HG03280 (cell line): ENCODE results near the gene NIPAL3.
A peak's percentile ranks its signal among the peaks of the same experiment; 100 is the strongest.

Experiments used
- ATAC-seq: cut with Tn5 transposase; IDR thresholded peaks from one replicate; pipeline ENCODE4 v1.9.1; 2021; ENCODE audit warnings: mild to moderate bottlenecking, moderate library complexity; ENCODE audit not compliant: unreplicated experiment

Gene NIPAL3

DNA sequence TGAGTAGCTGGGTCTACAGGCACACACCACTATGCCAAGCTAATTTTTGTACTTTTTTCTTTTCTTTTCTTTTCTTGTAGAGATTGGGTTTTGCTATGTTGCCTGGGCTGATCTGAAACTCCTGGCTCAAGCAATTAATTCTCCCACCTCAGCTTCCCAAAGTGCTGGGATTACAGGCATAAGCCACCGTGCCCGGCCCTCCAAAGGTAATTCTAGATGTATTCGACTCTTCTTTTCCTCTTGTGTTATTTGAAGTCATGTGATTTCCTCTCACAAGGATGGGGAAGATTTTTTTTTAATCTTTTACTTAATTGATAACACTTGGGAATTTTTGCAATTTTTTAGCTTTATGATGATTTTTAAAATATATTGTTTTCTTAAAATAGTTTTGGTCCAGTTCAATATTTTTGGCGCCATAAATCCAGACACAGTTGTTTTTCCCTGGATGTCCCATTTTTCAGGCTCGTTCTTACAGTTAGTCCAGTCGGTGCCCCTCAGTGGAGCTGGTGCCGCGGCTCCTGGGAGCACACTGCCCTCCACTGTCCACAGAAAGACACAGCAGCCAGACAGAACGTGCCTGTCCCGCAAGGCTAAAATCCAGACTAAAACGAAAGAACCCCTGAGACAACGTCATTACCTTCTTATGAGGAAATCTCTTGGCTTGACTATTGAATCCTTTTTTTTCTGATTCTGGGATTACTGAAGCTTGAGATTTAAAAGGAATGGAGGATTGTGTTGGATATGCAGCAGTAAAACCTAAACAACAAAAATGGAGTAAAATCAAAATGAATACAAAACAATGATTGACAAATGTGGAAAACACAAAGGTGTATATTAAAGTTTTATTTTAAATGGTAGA is 24.4 kb upstream of the NIPAL3 start:
- ATAC-seq = peak; percentile 53

DNA sequence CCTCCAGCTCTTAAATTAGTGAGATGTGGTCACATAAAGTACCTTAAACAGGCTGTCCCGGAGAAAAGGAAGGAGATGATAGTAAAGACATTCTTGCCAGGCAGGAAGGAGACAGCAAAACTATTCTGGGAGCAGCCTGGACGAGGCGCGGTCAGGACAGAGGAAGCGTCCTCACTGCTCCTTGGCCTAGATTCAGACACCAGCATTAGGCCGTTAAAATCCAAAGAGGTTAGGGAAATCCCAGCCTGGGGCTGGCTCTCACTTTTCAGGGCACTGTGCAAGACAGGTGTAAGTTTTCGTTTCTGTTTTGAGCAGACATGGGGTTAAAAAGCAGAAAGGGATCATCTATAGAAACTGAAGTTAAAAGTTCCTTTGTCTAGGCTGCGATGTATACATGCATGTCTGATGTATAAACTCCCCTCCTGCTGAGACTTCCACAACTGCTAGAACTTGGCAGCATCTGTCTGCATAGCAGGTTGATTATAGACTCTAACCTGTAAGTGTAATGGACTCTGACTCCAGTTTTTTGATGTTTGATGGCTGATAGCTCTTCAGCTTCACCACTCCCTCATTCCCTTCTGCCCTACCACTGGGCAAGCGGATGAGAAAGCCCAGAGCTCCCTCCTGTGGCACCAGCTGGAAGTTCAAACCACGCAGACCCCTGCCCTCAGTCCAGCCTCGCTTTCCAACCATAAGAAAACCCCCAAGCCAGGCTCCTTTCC is 23.6 kb upstream of the NIPAL3 start:
- peak; percentile 68 for ATAC-seq

DNA sequence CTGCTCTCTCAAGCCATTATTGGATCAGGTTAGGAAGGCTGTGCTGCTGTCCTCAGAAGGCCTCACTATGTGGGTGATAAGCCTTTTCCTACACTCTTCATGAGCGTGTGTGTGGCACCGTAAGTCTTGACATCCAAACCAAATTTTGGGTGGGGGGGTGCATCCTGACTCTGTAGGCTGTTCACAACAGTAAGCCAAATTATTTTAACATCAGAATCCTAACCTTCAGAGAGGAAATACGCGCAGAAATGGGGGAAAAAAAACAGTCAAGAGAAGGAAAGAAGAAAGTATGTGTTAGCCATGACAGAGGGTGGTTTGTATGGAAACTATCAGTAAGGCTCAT is 23.0 kb upstream of the NIPAL3 start:
- ATAC-seq = no peak

DNA sequence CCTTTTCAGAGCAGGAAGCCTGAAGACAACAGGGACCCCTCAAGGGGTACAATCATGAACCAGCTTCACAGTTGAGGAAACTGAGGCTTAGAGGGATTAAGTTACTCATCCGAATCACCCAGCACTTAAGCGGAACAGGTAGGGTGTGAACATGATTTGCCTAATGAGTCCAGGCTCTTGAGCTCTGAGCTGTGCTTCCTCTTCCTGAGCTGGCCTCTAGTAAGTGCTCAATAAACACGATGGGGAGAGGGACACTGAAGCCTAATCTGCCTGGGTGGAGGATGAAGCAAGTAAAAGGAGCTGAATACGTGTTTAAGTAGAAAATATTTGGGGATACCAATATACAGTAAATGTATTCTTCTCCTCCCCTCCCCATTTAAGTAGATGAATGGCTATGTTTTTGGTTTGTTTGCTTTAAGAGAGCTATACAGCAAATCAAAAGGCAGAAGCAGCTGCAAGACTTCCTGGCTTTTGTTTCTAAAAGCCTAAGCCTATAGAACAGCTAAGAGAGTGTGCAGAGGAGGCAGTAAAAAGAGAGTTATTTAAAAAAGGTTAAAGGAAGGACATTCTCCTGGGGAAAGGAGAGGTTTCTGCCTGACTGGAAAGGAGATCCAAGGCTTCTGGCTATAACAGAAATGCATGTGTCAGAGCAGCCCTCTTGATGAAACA is 22.5 kb upstream of the NIPAL3 start:
- no peak for ATAC-seq

DNA sequence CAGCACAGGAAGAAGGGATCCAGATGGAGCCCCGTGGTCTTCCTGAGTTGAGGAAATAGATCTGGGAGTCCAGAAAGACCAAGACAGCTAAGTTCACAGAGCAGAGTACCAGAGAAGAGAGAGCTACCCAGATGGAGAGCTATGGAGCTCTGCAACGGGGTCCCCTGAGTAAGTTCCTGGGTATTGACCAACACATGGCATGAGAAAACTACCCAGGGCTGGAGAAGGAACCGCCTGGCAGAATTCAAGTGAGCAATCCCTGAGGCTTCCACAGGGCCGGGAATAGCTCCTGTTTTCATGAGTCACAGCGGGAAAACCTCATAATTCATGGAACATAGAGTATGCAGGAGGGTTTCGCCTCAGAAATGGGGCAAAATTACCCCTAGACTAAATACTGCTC is 21.7 kb upstream of the NIPAL3 start:
- ATAC-seq = no peak

DNA sequence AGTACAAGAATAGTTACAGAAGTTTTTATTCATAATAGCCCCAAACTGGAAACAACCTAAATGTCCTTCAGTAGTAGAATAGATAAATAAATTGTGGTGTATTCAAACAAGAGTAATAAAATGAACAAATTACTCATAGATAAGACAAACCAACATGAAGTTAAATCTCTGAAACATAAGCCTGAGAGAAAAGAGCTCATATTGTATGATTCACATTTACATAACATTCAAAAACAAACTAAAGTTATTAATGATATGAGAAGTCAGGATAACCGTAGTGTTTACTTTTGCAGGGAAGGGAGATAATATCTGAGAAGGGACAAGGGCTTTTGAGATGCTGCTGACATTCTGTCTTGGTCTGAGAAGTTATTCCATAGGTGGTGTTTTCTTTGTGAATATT is 15.5 kb upstream of the NIPAL3 start:
- no peak for ATAC-seq

DNA sequence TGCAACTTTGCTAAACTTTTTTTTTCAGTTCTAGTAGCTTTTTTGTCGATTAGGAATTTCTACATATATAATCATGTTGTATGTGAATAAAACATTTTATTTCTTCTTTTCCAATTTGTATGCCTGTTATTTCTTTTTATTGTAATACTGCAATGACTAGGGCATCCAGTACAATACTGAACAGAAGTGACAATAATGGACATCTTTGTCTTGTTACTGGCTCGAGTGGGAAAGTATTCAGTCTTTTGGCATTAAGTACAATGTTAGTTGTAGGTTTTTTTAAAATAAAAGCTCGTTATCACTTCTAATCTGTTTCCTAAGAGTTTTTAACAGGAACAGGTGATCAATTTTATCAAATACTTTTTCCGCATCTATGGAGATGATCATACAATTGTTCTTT is 11.8 kb upstream of the NIPAL3 start:
- ATAC-seq = no peak

DNA sequence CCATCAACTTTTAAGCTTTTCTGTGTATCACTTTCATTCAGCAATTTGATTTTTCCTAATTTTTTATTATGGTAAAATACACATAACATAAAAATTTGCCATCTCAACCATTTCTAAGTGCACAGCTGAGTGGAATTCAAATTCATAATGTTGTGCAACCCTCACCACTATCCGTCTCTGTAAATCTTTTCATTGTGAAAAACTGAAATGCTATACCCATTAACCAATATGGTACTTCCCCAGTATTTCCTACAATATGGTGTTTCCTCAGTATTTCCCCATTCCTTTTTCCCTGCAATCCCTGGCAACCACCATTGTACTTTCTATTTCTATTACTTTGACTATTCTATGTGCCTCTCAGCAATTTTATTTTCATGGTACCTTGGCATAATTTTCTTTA is 8.8 kb upstream of the NIPAL3 start:
- no peak for ATAC-seq

DNA sequence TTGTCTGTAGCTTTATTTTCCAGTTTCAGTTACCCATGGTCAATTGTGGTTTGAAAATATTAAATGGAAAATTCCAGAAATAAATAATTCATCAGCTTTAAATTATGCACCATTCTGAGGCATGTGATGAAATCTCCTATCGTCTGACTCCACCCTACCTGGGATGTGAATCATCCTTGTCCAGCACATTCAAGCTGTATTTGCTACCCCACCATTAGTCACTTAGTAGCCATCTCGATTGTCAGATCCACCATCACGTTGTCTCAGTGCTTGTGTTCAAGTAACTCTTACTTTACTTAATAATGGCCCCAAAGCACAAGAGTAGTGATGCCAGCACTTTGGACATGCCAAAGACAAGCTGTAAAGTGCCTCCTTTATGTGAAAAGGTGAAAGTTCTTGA is 6.1 kb upstream of the NIPAL3 start:
- ATAC-seq = no peak

DNA sequence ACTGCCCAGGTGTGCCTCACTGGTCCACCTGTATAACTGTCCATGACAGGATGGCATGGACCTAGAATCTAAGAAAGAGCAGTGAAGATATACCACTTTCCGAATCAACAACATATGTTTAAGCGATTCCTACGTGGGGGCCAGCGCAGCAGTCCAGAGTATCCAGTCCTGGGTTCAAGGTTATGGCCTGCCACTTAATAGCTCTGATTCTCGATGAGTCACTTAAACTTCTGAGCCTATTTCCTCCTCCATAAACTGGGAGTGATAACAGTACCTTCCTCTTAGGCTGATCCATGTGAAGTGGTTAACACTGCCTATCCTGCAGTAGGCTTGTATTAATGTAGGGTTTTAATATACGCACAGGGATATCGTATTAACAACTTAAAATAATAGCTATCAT is 4.9 kb upstream of the NIPAL3 start:
- ATAC-seq = no peak

DNA sequence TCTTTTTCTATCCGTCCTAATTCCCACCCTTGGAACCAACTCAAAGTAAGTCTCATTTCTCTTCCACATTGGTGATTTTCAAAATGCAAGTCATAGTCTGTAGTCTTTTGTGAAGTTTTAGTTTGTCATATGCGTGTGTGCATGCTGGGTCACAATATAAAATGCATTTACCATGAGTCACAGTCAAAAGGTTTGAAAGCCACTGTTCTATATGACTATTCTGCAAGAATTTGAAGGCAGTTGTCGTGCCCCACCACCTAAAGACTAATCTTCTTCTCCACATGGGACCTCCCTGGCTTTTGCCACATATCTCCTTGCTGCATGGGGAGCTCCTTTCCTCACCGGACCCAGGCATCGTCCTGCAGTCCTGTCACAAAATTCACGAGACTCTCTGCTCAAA is 3.6 kb upstream of the NIPAL3 start:
- ATAC-seq = no peak

DNA sequence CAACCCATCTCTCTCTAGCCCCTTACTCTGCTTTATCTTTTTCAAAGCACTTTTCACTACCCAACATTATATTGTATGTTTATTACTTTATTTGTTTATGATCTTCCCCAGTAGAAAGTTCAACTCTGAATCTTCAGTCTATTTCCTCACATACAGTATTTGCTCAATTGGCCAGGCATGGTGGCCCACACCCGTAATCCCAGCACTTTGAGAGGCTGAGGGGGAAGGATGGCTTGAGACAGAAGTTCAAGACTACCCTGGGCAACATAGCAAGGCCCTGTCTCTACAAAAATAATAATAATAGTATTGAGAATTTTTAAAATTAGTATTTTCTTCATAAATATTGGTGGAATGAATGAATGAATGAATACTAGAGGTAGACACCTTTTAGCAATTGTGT is 3.2 kb upstream of the NIPAL3 start:
- no peak for ATAC-seq

DNA sequence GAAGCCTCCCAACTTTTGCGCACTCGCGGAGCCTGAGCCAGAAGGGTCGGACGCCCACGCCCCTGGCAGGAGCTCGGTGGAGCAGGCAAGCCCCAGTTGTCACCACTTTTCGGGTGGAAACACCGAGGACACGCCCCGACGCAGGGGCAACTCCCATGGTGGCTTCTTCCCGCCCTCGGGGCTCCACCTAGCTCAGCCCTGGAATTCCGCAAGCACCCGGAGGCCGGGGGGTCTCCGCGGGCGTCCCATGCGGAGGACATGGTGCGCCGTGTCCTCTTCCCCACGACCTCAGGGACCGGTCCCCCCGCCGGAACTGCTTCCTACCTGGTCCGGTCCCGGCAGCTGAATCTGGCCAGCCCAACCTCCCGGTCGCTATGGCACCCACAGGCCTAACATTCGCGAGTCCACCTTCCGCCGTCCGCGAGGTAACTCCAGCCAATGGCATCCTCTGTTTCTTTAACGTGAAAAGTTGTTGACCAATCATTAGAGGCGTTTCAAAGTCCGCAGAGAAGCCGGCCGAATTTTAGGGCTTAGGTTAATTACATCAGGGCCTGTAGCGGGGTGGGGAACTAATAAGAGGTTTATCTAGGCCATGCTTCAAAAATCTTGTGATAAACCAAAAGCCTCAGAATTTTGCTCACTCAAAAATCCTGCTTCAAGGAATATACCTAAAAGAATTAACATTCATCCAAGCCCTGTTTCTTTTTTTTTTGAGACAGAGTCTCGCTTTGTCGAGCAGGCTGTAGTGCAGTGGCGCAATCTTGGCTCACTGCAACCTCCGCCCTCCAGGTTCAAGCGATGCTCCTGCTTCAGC is 2.0 kb upstream of the NIPAL3 start, which contains the start of gene STPG1:
Gene STPG1 (minus strand): TSS at position 433 of the 814 bp plus-strand sequence. CDS start 12,394 bp downstream, outside the sequence.
- ATAC-seq = no peak

DNA sequence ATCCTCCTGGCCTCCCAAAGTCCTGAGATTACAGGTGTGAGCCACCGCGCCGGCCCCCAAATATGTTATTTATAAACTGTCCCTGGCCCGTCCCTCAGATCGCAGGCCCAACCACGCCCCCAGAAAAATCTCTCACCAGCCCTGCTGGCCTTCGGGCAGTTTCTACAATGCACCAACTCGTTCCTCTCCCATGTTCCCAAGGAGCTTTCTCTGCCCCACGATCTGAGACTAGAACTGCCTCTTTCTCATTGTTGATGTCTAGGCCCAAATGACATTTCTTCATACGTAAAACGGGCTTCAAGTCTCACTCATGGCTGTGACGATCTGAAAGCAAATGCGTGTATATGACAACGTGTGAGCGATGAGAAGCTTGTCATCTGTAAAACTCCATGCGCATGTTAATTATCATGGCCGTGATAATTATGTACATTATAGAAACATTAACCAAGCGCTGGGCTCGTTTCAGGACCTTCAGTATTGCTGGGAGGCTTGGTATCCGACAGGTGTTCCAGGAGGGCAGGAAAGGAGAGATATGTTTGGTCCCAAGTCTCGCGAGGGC is 748 bp upstream of the NIPAL3 start:
- ATAC-seq = no peak

DNA sequence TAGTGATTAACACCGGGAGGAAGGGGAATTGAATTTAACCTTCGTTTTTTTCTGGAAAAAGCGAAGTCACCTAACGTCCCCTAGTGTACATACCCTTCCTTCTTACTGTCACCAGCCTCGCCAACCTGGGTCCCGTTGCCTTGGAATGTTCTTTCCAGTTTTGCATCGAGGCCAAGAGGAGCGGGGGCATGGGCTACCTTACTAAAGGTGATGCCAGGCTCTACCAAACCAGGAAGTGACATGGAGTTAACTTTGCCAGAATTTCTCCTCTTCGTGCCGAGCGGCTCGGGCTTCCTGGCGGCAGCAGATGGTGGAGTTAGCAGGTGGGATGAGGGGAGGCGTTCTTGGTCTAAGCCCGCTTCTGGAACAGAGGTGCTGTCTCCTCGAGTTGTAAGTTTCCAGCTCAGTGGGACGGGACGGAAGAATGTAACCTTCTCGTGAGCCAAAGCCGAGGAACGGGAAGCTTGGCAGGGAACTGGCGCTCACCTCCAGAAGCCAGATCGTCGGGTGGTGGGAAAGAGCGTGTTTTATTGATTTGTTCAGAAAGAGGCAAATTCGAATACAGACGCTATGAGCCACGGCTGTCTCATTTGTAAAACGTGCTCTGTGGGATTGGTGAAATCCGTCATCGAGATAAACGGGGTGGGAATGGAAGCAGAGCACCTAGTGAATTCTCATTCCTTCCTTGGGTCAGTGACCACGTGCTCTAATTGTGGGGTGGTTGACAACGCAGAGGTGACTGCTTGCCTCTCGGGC is 486 bp downstream of the NIPAL3 start:
- peak; percentile 9 for ATAC-seq

DNA sequence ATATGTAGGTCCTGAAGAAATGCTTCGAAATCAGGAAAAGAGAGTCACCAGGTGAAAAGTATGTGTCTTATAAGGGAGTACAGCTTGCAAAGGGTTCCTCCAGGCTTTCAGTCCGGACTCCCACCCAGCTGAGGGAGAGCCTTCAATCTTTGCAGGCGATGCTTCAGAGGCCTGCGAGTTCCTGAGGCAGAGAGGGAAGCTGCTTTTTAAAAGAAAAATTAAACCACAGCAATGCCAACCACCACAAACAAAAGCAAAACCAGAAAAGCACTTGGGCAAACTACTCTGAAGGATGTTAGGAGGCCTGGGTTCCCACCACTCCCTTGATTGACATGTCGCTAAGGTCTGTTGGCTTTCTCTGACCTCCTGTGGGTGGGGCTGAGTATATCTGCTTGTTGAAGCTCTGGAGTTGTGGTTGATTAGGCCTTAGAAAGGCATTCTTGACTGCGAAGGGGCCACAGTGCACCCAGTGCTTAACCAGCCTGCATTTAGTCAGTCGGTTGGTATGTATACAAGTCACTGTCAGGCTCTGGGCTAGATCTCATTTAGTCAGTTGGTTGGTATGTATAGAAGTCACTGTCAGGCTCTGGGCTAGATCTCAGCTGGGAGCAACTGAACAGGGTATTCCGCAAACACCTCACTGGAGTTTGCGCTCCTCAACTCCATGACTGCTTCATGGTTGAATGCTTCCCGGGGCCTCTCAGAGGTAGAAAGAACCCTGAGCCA is 1.2 kb downstream of the NIPAL3 start:
- ATAC-seq = no peak

DNA sequence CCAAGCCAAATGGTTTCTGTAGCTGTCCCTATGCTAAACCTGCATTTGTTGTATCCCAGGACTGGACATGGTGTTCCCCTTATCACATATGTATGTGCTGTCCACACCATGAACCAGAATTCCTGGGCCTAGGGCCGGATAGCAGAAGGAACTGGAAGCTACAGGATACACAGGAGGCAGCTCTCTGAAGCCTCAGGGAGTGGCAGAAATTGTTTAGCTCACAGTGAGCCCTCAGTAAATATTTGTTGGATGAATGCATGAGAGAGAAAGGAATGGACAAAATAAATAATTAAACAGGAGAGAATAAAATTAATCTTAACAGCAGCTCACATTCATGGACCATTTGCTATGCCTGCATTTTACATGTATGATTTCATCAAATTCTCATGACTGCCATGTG is 2.1 kb downstream of the NIPAL3 start:
- ATAC-seq = no peak

DNA sequence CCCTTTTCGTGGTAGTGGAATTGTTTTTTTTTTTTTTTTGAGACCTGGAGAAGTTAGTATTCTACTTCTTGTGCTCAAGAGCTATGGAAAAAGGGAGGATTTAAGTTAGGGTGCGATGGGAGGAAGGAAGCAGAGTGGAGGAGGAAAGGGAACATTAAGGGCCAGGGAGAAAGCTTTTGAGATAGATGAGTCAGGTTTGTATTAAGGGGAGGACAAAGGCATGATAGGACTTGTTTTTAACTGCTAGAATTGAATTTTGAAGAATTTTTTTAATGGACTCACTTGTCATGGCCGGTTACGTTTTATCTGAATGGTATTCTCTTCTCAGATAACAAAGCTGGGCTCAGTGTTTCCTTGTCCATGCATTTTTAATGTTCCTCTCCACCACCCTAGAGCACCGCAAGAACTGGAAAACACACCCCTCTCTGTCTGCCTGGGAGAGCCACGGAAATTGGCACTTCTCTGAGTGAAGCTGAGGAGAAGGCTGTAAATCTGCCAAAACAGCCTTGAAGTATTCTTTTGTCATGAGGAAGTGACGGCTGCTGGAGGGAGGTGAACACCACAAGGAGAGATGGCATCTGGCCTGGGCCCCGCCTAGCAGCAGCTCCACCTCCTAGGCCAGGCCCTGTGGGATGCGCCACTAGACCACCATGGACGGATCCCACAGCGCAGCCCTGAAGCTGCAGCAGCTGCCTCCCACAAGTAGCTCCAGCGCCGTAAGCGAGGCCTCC is 3.5 kb downstream of the NIPAL3 start:
- no peak for ATAC-seq

DNA sequence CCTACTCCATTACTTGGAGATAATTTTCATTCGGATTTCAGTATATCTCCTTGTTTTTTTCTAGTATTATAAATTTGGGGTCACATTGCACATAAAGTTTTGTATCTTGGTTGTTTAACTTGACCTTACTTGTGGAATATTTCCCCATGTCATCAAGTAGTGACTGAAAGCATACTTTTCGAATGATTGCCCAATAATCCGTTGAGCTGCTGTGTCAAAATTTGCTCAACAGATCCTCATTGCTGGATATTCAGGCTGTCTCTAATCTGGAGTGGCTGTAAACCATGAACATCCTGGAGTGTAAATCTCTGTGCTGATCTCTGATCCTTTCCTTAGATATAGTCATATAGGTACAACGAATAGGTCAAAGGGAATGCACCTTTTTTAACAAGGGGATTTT is 4.9 kb downstream of the NIPAL3 start:
- ATAC-seq = no peak
